GM18861 (cell line): ENCODE measurements around the gene PCDHGB5.
"Not testable (repeated sequence)": the region's sequence is repeated elsewhere in the genome, so short reads cannot be mapped to it uniquely, and the experiment has no call there.

Source experiments
- ATAC-seq: cut with Tn5 transposase; IDR thresholded peaks from one replicate; pipeline ENCODE4 v1.9.1; 2021; ENCODE audit not compliant: unreplicated experiment

Gene PCDHGB5

DNA sequence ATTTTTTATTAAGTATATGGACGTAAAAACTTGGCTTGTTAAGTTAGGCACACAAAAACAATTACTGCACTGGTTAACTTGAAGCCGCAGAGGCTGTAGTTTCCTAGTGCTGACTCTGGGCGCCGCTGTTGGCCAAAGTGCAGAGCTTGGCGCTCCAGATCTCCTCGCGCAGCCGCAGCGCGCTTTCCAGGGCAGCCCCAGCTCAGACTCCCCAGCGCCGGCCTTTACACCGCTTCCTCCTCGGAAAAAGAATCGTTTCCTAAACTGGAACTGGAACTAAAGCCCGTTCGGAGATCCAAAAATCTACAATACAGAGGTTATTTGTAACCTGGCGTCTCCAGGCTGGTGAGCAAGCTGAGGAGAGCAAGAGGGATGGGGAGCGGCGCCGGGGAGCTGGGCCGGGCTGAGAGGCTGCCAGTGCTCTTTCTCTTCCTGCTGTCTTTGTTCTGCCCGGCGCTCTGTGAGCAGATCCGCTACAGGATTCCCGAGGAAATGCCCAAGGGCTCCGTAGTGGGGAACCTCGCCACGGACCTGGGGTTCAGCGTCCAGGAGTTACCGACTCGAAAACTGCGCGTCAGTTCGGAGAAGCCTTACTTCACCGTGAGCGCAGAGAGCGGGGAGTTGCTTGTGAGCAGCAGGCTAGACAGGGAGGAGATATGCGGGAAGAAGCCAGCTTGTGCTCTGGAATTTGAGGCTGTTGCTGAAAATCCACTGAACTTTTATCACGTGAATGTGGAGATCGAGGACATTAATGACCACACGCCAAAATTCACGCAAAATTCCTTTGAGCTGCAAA, at the start of gene PCDHGB5:
PCDHGB5 (plus strand) TSS at position 192 of the 796 bp plus-strand sequence; CDS start at position 373, 181 bp downstream.
- ATAC-seq, result not testable (repeated sequence)

DNA sequence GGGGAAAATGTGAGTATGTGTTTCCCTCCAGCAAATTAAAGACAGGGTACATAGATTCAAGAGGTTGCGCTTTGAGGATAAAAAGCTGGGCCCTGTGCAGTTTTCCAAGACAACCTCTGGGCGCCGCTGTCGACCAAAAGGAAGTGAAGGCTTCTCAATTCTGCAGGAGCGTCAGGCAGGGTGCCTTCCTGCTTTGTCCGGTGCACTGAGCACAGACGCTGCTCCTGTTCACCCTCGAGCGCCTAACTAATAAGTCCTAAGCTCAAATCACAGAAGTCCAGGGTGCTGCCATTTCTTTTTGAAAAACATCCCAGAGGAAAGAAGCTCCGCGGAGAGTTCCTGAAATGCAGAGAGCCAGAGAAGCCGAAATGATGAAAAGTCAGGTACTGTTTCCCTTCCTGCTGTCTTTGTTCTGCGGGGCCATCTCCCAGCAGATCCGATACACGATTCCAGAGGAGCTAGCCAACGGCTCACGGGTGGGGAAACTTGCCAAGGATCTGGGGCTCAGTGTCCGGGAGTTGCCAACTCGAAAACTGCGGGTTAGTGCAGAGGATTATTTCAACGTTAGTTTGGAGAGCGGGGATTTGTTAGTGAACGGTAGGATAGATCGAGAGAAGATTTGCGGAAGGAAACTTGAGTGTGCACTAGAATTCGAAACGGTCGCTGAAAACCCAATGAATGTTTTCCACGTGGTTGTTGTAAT, 47.7 kb upstream of the PCDHGB5 start, which contains the start of gene PCDHGB1:
PCDHGB1 (plus strand) TSS at position 183 of the 703 bp plus-strand sequence; CDS start at position 345, 162 bp downstream.
- ATAC-seq, result no peak

- ATAC-seq, result no peak
Observed at GRCh38 chr5:141351591-141351990, 46.2 kb upstream of the PCDHGB5 start.

GRCh38 chr5:141354900-141355469, 42.8 kb upstream of the PCDHGB5 start, which contains the start of gene PCDHGA4:
Gene PCDHGA4, plus strand, starts transcription at chr5:141355021. Its CDS starts 87 bp downstream, at chr5:141355108.
- no peak for ATAC-seq

GRCh38 chr5:141355641-141356040, 42.1 kb upstream of the PCDHGB5 start:
- no peak for ATAC-seq

- ATAC-seq, result no peak
Observed at GRCh38 chr5:141356133-141356532, 41.6 kb upstream of the PCDHGB5 start.

- no peak for ATAC-seq
Observed at GRCh38 chr5:141356950-141357349, 40.8 kb upstream of the PCDHGB5 start.

DNA sequence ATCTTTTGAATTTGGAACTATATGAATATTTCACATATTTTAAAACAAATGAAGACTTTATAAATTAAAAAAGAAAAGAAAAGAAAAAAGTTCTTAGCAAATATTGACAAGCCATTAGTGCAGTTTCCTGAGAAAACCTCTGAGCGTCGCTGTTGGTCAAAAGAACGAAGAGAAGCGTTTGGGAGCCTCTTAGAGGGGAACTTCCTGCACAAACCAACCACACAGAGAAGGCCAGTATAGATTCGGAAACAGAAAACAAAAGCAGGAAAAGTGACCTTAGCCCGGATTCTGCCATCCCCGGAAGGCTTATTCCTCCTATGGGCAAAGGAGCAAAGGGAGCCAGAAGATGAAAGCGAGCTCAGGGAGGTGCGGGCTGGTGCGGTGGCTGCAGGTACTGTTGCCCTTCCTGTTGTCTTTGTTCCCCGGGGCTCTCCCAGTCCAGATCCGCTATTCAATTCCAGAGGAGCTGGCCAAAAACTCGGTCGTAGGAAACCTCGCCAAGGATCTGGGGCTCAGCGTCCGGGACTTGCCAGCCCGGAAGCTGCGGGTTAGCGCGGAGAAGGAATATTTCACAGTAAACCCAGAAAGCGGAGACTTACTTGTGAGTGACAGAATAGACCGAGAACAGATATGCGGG, 37.8 kb upstream of the PCDHGB5 start, which contains the start of gene PCDHGB2:
PCDHGB2 (plus strand) TSS at position 205 of the 637 bp plus-strand sequence; CDS start at position 347, 142 bp downstream.
- ATAC-seq, result no peak

GRCh38 chr5:141360685-141361084, 37.1 kb upstream of the PCDHGB5 start:
- no peak for ATAC-seq

DNA sequence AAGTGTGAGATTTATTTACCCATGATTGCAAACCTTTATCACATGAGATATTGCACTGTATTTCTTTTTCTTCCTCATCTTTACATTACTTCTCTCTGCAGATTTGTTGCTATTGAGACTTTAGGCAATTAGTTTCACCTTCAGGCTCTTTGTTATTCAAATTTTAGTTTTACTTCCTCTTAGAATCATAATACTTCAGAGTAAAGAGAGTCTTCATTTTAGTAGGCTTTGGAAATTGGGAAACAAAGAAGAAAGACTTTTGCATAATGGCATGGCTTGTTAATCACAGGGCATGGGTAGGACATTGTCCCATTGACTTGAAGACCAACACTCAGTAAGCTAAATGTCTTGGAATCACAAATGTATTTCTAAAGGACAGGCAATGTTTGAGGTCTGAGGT, 35.0 kb upstream of the PCDHGB5 start:
- no peak for ATAC-seq

DNA sequence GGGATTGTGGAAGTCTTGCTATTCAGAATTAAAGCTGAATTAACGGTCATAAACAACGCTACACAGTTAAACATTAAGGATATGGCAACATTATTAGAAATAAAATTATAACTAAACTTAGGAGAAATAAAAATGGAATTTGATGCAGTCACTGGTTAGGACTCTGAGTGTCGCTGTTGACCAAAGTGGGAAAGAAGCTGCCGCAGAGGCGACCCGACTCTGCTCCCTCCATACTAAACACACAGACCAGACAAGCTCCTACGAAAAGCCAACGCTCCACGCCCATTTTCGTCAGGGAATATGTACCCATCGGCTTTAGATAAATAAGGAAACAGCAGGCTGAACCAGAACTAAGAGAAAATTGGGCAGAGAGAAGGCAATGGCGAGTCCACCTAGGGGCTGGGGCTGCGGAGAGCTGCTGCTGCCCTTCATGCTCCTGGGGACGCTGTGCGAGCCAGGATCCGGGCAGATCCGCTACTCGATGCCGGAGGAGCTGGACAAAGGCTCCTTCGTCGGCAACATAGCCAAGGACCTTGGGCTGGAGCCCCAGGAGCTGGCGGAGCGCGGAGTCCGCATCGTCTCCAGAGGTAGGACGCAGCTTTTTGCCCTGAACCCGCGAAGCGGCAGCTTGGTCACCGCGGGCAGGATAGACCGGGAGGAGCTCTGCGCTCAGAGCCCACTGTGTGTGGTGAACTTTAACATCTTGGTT, 33.6 kb upstream of the PCDHGB5 start, which contains the start of gene PCDHGA5:
PCDHGA5 (plus strand) TSS at position 211 of the 709 bp plus-strand sequence; CDS start at position 380, 169 bp downstream.
- no peak for ATAC-seq

DNA sequence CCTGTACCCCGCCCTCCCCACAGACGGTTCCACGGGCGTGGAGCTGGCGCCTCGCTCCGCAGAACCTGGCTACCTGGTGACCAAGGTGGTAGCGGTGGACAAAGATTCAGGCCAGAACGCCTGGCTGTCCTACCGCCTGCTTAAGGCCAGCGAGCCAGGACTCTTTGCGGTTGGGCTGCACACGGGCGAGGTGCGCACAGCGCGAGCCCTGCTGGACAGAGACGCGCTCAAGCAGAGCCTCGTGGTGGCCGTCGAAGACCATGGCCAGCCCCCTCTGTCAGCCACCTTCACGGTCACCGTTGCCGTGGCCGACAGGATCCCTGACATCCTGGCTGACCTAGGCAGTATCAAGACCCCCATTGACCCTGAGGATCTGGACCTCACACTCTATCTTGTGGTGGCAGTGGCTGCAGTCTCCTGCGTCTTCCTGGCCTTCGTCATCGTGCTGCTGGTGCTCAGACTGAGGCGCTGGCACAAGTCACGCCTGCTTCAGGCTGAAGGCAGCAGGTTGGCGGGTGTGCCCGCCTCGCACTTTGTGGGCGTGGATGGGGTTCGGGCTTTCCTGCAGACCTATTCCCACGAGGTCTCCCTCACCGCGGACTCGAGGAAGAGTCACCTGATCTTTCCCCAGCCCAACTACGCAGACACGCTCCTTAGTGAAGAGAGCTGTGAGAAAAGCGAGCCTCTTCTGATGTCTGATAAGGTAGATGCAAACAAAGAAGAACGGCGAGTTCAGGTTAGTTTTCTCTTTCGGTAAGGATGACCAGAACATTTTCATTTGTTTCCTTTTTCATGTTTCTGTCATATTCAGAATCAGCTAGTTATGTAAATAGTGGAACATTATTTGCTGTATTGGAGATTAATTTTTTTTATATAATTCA, 31.5 kb upstream of the PCDHGB5 start:
- no peak for ATAC-seq

GRCh38 chr5:141369994-141370848, 27.5 kb upstream of the PCDHGB5 start, which contains the start of gene PCDHGB3:
Gene PCDHGB3, plus strand, starts transcription at chr5:141370242. Its CDS starts 153 bp downstream, at chr5:141370395.
- peak; percentile 92 for ATAC-seq

- ATAC-seq, result no peak
Observed at GRCh38 chr5:141371572-141372475, 25.9 kb upstream of the PCDHGB5 start.

- ATAC-seq, result no peak
Observed at GRCh38 chr5:141373673-141374317, 24.0 kb upstream of the PCDHGB5 start, which contains the start of gene PCDHGA6. Gene PCDHGA6, plus strand, starts transcription at chr5:141373891. Its CDS starts 193 bp downstream, at chr5:141374084.

GRCh38 chr5:141374627-141375026, 23.1 kb upstream of the PCDHGB5 start:
- ATAC-seq, result no peak
